HG02610 (cell line): ENCODE measurements around the gene GGTLC1.
A peak's percentile ranks its signal among the peaks of the same experiment; 100 is the strongest.

Experiments used
- ATAC-seq: cut with Tn5 transposase; IDR thresholded peaks from one replicate; pipeline ENCODE4 v1.9.1; 2021; ENCODE audit warnings: mild to moderate bottlenecking, moderate library complexity; ENCODE audit not compliant: unreplicated experiment

Gene GGTLC1

GRCh38 chr20:23966927-23967615, 21.5 kb downstream of the GGTLC1 start:
- ATAC-seq: no peak

- no peak for ATAC-seq
These were observed 22.3 kb downstream of the GGTLC1 start for GRCh38 chr20:23966298-23966697.

- ATAC-seq: no peak
These were observed 24.6 kb downstream of the GGTLC1 start for GRCh38 chr20:23963941-23964340.

DNA sequence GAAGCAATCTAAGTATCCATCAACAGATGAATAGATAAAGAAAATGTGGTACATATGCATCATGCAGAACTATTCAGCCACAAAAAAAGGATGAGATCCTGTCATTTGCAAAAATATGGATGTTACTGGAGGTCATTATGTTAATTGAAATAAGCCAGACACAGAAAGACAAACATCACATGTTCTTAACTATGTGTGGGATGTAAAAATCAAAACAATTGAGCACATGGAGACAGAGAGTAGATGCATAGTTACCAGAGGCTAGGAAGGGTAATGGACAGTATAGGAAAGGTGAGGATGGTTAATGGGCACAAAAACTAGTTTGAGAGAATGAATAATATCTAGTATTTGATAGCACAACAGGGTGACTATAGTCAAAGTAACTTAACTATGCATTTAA, 26.3 kb downstream of the GGTLC1 start:
- ATAC-seq: no peak

DNA sequence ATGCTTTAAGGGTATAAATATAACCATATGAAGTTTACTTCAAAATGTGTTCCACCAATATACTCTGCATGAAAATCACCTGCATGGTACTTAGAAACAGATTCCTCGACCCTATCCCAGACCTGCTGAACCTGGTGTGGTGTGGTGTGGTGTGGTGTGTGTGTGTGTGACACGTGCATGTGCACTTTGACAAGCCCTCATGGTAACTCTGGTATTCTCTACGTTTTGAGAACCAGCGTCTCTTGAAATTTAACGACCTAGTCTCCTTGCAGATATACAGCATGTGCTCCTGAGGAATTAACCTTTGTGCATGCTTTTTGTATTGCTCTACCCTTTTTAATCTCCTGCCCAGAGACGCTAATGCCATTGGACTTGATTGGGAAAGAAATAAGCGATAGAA, 29.5 kb downstream of the GGTLC1 start:
- no peak for ATAC-seq

- ATAC-seq: no peak
These were observed 32.7 kb downstream of the GGTLC1 start for GRCh38 chr20:23955896-23956295.

GRCh38 chr20:23954008-23954745, 34.4 kb downstream of the GGTLC1 start:
- no peak for ATAC-seq

DNA sequence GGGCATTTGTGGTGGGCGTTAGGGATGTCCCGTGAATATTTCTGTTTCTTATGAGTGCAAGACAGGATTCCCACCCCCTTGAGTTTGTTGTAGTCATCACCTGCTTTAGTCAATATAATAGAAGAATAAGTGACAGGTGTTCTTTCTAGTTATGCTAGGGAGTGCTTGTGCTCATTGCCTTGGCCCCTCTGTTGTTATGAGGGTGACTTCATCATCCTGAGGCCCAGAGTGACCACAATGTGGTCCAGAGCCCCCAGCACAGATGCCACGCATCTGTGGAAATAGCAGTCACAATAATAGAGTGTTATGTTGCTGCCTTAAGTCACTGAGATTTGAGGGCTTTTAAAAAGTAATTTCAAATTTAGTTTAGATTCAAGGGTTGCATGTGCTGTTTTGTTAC, 42.4 kb downstream of the GGTLC1 start:
- ATAC-seq: no peak

DNA sequence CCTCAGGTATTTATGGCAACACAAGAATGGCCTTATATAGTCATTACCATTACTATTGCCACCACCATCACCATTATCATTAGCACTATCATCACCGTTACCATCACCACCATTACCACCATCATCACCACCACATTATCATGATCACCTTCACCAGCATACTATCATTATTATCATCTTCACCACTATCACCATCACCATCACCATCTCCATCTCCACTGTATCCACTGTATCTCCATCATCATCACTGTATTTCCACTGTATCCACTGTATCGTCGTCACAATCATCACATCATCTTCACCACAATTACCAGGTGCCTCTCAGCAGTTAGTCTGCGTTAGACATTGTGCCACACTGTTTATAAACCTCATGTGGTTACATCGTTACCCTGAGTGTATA, 45.3 kb downstream of the GGTLC1 start:
- no peak for ATAC-seq

DNA sequence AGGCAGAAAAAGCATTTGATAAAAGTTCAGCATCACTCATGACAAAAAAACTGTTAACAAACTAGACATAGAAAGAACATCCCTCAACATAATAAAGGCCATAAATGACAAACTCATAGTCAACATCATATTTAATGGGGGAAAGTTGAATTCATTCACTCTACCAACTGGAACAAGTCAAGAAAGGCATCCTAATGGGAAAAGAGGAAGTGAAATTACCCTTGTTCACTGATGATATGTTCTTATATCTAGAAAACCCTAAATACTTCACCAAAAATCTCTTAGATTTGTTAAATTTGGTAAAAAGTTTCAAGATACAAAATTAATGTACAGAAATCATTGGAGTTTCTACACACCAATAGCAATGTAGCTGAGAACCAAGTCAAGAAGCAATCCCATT, 48.9 kb downstream of the GGTLC1 start:
- no peak for ATAC-seq

DNA sequence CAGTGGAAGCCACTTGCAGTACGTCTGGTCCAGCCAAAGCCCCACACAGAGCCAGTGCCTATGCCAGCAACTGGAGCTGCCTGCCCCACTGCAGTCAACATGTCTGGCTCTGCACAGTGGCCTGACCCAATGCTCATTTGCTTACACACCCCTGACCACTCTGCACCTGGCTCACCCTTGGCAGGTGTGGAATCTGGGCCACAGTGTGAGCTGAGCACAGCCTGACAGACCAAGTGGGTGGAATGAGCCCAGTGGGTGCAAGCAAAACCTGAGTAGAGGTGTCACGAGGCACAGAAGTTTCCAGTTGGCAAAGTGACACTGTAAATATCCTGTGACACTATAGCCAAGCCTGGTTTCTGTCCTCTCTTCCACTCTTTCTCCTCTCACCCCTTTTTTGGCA, 49.5 kb downstream of the GGTLC1 start:
- no peak for ATAC-seq

- ATAC-seq: no peak
These were observed 50.5 kb downstream of the GGTLC1 start for GRCh38 chr20:23938118-23938438.

DNA sequence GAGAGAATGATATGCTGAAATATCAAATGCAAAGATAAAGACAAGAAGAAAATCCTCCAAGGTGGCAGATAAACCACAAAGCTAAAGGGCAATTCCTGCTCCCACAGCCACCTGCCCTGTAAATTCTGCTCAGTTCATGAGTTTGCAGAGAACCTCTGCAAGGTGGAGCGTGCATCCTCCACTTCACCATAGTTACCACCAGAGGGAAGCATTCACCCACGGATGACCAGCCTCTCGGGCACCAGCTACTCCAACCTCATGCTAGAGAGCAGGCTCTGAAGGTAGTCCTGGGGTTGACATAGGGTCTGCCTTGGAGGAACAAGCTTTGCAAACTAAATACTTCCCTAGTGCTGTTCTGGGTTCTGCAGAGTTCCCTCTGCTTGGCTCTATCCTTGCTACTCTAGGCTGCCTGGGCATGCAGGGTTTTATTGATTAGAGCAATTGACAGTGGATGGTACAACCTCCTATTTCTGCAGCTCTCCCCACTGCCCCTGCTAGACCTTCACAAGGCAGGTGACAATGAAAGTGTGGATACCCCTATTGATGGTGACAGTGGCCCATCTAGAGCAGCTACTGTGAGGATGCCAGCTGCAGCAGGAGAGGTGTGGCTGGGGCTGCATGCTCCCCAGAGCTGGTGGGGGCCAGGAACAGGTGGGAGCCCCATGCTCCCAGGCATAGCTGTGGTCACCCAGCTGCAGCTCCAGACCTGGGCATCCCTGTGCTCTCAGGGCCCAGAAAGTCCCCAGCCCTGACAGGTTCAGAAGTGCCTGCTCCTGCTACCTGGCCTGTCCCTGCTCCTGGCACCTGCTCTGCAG, 51.1 kb downstream of the GGTLC1 start:
- ATAC-seq: peak; percentile 68
